Vagina (tissue), 2 donors: ENCODE data around the gene USP46.

ENCODE experiments used
- POLR2A ChIP-seq, 2 donors: fragments of 450-650 bp; IDR thresholded peaks; one replicate each; pipeline ENCODE4 v1.6.1; 2017; ENCODE audit warnings: antibody characterized with exemption in 2 of 2, mild to moderate bottlenecking in 2 of 2, moderate library complexity in 2 of 2
- POLR2AphosphoS5 ChIP-seq, 2 donors: sonication (generic); formaldehyde crosslinking; IDR thresholded peaks; one replicate each; pipeline ENCODE4 v1.9.0; 2017; ENCODE audit warnings: antibody characterized with exemption in 2 of 2, mild to moderate bottlenecking in 2 of 2, low read depth in 1 of 2; ENCODE audit not compliant: insufficient read depth in 1 of 2
- TF ChIP-seq, protein P1 (sequence below), 3 experiments: fragments of 450-650 bp in 2 of 3; fragments of 200-600 bp in 1 of 3; sonication (generic) in 1 of 3; IDR thresholded peaks; one replicate each; pipeline ENCODE4 v1.5.1; 2017 to 2019; ENCODE audit warnings: antibody characterized with exemption in 3 of 3, mild to moderate bottlenecking in 2 of 3, moderate library complexity in 2 of 3

DNA sequence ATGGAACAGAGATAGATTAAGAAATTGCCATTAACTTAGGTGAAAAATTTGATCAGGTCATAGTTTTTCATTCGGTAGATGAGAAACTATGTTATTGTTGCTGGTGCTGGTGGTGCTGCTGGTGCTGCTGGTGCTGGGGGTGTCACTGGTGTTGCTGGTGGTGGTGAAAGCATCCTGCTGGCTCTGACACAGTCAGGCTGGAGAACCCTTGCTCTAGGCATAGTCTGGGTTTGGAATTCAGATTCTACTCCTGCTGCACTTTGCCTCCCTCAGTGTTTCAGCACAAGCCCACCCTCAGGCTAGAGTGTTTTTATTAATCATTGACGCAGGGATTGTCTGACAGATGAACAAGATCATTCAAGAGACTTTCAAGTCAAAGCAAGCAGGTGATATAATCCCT, 80.2 kb downstream of the USP46 start:
- TF ChIP-seq, protein P1, sequence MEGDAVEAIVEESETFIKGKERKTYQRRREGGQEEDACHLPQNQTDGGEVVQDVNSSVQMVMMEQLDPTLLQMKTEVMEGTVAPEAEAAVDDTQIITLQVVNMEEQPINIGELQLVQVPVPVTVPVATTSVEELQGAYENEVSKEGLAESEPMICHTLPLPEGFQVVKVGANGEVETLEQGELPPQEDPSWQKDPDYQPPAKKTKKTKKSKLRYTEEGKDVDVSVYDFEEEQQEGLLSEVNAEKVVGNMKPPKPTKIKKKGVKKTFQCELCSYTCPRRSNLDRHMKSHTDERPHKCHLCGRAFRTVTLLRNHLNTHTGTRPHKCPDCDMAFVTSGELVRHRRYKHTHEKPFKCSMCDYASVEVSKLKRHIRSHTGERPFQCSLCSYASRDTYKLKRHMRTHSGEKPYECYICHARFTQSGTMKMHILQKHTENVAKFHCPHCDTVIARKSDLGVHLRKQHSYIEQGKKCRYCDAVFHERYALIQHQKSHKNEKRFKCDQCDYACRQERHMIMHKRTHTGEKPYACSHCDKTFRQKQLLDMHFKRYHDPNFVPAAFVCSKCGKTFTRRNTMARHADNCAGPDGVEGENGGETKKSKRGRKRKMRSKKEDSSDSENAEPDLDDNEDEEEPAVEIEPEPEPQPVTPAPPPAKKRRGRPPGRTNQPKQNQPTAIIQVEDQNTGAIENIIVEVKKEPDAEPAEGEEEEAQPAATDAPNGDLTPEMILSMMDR (IDR thresholded peaks at IDR 0.05), result no peak
- TF ChIP-seq POLR2A (IDR thresholded peaks at IDR 0.05) (no peak), POLR2AphosphoS5 (IDR thresholded peaks at IDR 0.05; ENCODE audit: insufficient read depth in 1 of 2, low read depth in 1 of 2) (no peak)
